HG03045 (cell line): ENCODE results near the gene FMOD.
A peak's percentile ranks its signal among the peaks of the same experiment; 100 is the strongest.
"Not testable (repeated sequence)": the region's sequence is repeated elsewhere in the genome, so short reads cannot be mapped to it uniquely, and the experiment has no call there.

Experiments used
- ATAC-seq: cut with Tn5 transposase; IDR thresholded peaks from one replicate; pipeline ENCODE4 v1.9.1; 2021; ENCODE audit warnings: mild to moderate bottlenecking, moderate library complexity; ENCODE audit not compliant: unreplicated experiment

FMOD gene

GRCh38 chr1:203306965-203307541 is 43.9 kb downstream of the FMOD start:
- no peak for ATAC-seq

DNA sequence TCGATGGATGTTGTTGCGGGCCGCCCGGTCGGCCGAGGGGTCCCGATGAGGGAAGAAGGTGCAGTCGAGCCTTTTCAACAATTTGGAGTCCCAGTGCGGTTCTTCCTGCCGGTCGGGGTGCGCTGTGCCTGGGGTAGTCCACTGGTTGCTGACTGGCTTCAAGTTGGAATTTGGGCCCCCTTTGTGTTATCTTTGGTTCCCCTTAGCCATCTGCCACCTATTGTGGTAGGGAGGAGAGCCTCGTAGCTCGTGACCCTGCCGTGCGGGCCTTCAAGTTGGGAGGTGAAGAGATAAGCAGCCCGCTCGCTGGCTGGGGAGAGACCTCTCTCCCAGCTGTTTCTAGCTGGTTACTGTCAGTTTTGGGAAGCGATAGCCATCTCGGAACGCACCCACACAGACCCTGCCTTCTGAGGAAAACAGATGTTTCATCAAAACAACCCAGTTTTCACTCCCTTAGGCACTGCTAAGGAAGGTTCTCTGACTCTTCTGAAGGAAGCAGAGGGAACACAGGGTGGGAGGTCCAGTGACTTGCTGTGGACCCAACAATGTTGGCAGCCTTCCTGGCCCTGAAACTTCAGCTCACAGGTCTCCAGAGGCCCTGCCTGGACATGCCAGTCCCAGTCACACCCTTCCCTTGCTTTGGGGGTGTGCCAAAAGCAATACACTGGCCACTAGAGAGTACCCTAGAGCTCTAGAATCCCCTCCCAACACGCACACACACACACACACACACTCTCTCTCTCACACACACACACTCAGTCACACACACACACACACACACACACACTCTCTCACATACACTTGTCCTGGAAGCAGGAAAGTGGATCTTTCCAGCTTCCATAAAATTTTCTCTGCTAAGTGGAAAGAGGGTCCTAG is 44.6 kb downstream of the FMOD start:
- peak; percentile 1 for ATAC-seq

- peak; percentile 2 for ATAC-seq
Measured at GRCh38 chr1:203305809-203306088, 45.2 kb downstream of the FMOD start.

DNA sequence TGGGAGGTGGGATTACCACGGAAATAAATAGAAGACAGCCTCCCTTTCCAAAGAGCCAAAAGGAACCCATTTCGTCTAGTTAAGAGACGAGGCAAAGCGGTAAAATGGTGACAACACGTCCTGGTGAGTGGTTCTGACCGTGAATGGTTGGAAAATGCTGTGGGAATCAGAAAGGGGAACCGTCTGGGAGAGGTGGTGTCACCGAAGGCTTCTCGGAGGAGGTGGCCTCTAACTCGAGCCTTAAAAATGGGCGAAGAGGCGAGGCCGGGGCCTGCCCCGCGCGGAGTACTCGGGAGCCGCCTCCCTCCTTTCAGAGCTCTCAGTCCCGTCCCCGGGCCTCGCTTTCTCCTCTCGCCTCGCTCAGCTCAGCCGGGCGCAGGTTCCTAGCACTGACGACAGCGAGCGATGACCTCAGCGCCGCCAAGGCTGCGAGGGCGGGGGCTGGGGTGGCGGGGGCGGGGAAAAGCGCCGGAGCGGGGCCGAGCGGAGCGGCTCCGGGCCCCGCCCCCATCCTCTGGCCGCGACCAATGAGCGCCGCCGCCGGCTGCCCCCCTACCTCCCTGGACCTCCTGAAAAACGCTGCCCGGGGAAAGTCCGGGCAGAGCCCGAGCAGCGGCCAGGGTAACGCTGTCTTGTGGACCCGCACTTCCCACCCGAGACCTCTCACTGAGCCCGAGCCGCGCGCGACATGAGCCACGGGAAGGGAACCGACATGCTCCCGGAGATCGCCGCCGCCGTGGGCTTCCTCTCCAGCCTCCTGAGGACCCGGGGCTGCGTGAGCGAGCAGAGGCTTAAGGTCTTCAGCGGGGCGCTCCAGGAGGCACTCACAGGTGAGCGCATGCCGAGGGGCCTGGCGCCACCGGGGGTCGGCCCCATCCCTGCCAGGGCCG is 45.8 kb downstream of the FMOD start, which contains the start of gene BTG2:
TSS of gene BTG2 (plus strand) at position 601 of the 890 bp plus-strand sequence. CDS start at position 689, 88 bp downstream.
- ATAC-seq, result peak; percentile 67

DNA sequence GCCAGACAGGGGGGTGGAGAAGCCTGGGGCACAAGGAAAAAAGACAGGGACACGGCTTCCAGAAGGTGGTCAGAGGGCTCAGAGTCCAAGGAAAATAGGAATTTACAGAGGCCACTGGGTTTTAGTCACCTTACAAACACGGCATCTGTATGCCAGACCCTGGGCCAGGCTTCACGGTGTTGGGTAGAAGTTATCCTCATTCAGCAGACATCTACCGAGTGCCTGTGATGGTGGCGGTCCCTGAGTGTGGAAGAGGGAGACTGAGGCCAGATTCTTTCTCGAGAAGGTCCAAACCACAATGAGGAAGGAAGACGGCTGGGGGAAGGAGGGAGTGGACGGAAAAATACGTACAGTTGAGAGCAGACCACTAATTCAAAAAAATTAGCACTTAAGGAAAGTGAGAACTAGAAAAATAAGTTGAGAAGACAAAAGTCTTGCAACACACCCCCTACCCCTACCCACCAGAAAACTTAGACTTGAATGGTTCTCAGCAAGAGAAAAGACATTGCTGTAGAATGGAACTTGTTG is 46.5 kb downstream of the FMOD start:
- ATAC-seq, result no peak

- no peak for ATAC-seq
Measured at GRCh38 chr1:203302894-203303293, 48.0 kb downstream of the FMOD start.

- ATAC-seq, result no peak
Measured at GRCh38 chr1:203302456-203302855, 48.5 kb downstream of the FMOD start.

DNA sequence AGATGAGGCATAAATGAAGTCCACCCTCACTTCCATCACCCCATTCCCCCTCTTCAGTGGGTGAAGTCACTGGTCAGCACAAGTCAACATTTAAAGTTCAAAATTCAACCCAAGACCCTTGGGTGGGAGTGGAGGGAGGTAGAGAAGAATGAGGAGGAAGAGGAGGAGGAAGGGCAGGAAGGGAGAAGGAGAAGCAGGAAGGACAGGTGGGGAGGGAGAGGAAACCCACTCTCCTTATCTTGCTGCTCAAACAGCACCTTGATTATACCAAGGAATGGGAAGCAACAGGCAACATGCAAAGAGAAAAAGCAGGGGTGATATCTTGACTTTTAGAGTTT is 49.6 kb downstream of the FMOD start:
- ATAC-seq, result no peak

DNA sequence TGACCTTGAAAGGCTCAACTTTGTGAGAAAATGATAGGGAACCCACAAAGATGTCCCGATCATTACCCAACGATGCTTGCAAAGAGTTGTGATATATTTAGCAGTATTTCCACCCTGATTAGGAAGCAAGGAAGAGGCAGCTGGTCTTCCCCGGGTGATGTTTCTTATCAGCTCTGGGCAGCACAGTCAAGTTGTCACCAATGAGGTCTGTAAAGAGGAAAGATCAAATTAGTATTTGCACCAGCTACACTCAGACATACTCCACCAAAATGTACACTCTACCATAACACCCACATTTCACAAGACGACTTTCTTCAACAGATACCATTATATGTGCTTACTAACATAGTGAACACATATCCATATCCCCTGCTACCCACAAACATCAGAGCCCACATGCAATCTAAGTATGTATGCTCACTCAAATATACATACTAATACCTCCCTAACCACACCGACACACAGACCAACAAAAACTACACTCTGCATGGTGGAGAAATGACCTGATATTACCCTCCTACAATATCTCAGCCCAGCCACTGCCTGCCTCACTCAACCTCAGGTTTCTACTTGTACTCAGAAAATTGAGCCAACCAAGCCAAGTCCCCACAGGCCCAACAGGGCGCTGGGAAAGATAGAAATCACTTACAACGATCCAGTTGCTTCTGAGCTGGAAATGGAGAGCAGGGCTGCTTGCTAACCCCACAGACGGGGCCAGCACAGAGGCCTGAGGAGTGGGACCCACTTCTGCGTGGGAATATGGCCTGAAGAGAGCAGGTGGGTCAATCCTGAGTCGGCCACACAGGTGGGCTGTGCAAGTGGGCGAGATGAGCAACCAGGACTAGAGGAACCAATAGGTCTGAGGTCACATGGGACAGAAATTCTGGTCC is 50.2 kb downstream of the FMOD start:
- no peak for ATAC-seq

- ATAC-seq, result not testable (repeated sequence)
Measured at GRCh38 chr1:203299719-203300429, 51.0 kb downstream of the FMOD start.

- ATAC-seq, result peak; percentile 45
Measured at GRCh38 chr1:203299169-203299568, 51.8 kb downstream of the FMOD start.

DNA sequence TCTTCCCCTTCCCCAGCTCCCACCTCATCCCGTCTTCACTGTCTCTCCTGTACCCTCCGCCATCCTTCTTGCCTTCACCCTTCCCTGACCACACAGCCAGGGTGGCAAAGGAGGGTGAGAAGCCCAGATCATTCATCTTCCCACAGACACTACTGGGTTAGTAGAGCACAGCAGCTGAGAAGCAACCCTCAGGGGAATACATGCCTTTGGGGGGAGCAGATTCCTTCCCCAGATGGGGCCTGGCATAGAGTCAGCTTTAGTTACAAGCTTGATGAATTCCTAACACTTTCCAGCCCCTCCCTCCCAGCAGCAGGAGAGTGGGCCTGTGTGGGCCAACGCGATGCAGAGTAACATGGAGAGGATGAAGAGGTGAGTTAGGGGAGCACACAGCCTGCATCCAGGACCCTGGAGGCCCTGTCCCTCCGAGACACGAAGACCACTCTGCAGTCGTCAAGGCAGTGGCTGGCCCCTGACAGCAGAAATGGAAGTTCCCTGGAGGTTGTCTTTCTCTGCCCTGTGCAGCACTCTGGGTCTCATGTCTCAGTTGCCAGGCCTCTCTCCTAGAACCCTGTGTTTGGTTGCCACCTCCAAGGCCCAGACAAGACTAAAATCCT is 54.4 kb downstream of the FMOD start:
- ATAC-seq, result no peak

- ATAC-seq, result no peak
Measured at GRCh38 chr1:203295796-203296195, 55.1 kb downstream of the FMOD start.

DNA sequence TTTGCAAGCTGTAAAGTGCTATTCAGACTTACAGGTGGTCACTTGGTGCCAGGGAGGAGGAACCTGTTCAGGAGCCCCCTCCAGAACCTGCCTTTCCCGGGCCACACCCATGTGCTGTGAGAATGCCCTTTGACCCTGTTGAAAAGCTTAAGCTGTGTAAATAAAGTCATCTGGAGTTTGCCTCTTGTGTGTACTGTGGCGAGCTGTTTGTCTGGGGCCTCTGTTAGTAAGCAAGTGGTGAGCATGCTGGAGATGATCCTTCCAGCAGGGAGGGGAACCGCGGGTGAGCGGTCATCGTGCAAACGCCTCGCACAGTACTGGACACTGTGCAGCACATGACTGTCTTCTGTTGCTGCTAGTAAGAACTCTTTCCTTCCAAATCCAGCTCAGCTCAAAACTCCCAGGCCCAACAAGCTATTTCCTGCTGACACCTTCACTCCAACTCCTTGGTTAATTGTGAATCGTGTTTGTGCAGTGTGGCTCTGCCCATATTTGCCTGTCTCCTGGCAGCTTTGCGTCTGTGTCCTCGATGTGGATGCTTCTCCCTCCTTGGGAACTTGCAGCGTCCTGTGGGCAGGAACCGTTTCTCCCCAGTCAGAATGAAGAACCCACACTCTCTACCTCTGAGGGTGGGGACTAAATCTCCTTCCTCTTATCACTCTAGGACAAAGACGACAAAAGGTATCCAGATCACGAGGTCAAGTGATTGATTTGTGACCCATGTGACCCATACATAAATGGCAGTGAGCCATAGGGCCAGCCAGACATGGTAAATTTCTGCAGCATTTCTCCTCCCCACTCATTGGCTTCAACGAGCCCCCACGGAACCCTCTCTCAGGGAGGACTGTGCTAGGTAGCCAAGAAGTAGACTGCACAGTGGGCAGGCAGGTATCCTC is 59.5 kb downstream of the FMOD start:
- no peak for ATAC-seq
